Adrenal gland (tissue), 12 donors: ENCODE data around the gene EDNRA. TPM values are rescaled to one million over a fixed set of nuclear protein-coding genes. Genes with fewer than 3 reads are reported as not detected.

Source experiments
- DNase-seq, 7 donors: peaks; one replicate each; pipeline ENCODE4 v3.0.0-alpha.2; 2019 to 2020
- H3K27ac ChIP-seq, 5 donors: fragments of 200-600 bp; sonication (generic) in 4 of 5; 1 replicate in 3 of 5; 2 replicates in 2 of 5; pipeline versions ENCODE4 v1.5.1 to v1.8.0; 2016 to 2020; ENCODE audit warnings: mild to moderate bottlenecking in 1 of 5
- H3K27me3 ChIP-seq: fragments of 200-600 bp; 2 replicates; pipeline ENCODE4 v1.8.0; 2021
- H3K36me3 ChIP-seq, 2 donors: fragments of 200-600 bp; replicated peaks in 1 of 2; 1 replicate in 1 of 2; 2 replicates in 1 of 2; pipeline versions ENCODE4 v1.5.1 to v1.8.0; 2018 to 2022
- H3K4me1 ChIP-seq, 2 donors: fragments of 200-600 bp; replicated peaks in 1 of 2; 1 replicate in 1 of 2; 2 replicates in 1 of 2; pipeline versions ENCODE4 v1.5.1 to v1.8.0; 2018 to 2021
- H3K4me3 ChIP-seq, 4 donors: fragments of 200-600 bp; sonication (generic) in 3 of 4; one replicate each; pipeline ENCODE4 v1.5.1; 2016 to 2018
- H3K9me3 ChIP-seq, 3 donors: fragments of 200-600 bp; sonication (generic) in 1 of 3; replicated peaks in 1 of 3; 1 replicate in 2 of 3; 2 replicates in 1 of 3; pipeline versions ENCODE4 v1.5.1 to v1.8.0; 2016 to 2021
- CTCF ChIP-seq, 6 experiments: fragments of 450-650 bp in 4 of 6; fragments of 200-600 bp in 2 of 6; sonication (generic) in 1 of 6; IDR thresholded peaks; 1 replicate in 5 of 6; 2 replicates in 1 of 6; pipeline versions ENCODE4 v1.5.1 to v1.8.0; 2016 to 2021; ENCODE audit warnings: antibody characterized with exemption in 6 of 6, mild to moderate bottlenecking in 2 of 6, moderate library complexity in 1 of 6
- POLR2A ChIP-seq, 2 donors: fragments of 450-650 bp; IDR thresholded peaks; one replicate each; pipeline ENCODE4 v1.6.1; 2017; ENCODE audit warnings: antibody characterized with exemption in 2 of 2, mild to moderate bottlenecking in 2 of 2, moderate library complexity in 1 of 2
- WGBS, 4 donors: extraction: QIAGEN DNeasy Blood & Tissue Kit in 2 of 4; methylation state at CpG; one replicate each; pipeline versions ENCODE4 v1.1.5 to v1.1.7; 2013 to 2017; 5-methylcytosine and 5-hydroxymethylcytosine counted together
- intact Hi-C, 2 donors: fragments of 100-400 bp; cut with DNase I; formaldehyde crosslinking; loops; one replicate each; pipeline versions ENCODE4 v1.14.1 to v1.15.0; 2022 to 2023
- polyA plus RNA-seq, 3 donors: library from polyadenylated mRNA; stranded (reverse); fragments of 200-250 nt in 2 of 3; fragments of 350-450 nt in 1 of 3; fragmentation: Illumina TruSeq in 1 of 3; extraction: RNeasy Lipid Tissue Mini Kit (QIAGEN cat#74804) in 1 of 3; gene quantifications; one replicate each; pipeline ENCODE4 v1.2.3, GENCODE V29; 2013 to 2014
- total RNA-seq, 9 donors: library from RNA; depleted of rRNA in 4 of 9; stranded (reverse); fragments of >200 nt in 4 of 9; fragments of 120-200 nt in 1 of 9; fragmentation: NEBNext Ultra II Directional in 1 of 9; extraction: Animal tissue kit (Norgen Biotek cat#: 25700) in 1 of 9; gene quantifications; one replicate each; pipeline versions ENCODE4 v1.1.0 to v1.2.4, GENCODE V29; 2013 to 2023
- donor health status: healthy with polysubstance abuse.
- donor health status: Bipolar disorder and iron deficiency.
- donor health status: DM: yes; HTN: yes; CAD: no.
- donor health status: DM: no; HTN: no; CAD: no.
- donor health status: DM: no; HTN: no; CAD: no.
- donor health status: DM: yes; HTN: yes; CAD: no.

EDNRA gene
- total and polyA plus RNA-seq, 12 donors = 1.6 to 9.7 (median 4.5) TPM

GRCh38 chr4:147566762-147567161 lies 85.9 kb downstream of the EDNRA start:
- intact Hi-C loops = no loop called here
- no peak overlapping the region for H3K4me3 ChIP-seq
- no peaks in the 10 kb centered on the region for H3K4me1 ChIP-seq
- TF ChIP-seq CTCF (IDR thresholded peaks at IDR 0.05) (no peak), POLR2A (IDR thresholded peaks at IDR 0.05) (no peak)
- no peaks in the 10 kb centered on the region for H3K27me3 ChIP-seq
- no peaks in the 10 kb centered on the region for H3K9me3 ChIP-seq
- DNase-seq = no peak
- no peaks in the 10 kb centered on the region for H3K36me3 ChIP-seq
- H3K27ac ChIP-seq = no peak overlapping the region

GRCh38 chr4:147567276-147567675 lies 86.4 kb downstream of the EDNRA start:
- DNase-seq = no peak
- no peak overlapping the region for H3K4me3 ChIP-seq
- no peak overlapping the region for H3K27ac ChIP-seq
- 85 to 97% (median 90%) methylated on average over 1 of the region's 1 CpG for WGBS, 4 donors
- no peaks in the 10 kb centered on the region for H3K9me3 ChIP-seq
- no peaks in the 10 kb centered on the region for H3K36me3 ChIP-seq
- TF ChIP-seq POLR2A (IDR thresholded peaks at IDR 0.05) (no peak), CTCF (IDR thresholded peaks at IDR 0.05) (no peak)
- no peaks in the 10 kb centered on the region for H3K27me3 ChIP-seq
- no peaks in the 10 kb centered on the region for H3K4me1 ChIP-seq
- intact Hi-C loops = no loop called here

- TF ChIP-seq CTCF (IDR thresholded peaks at IDR 0.05) = no peak
- TF ChIP-seq POLR2A (IDR thresholded peaks at IDR 0.05) = no peak
- Histone ChIP-seq H3K36me3 (no peaks in the 10 kb centered on the region), H3K27ac (no peak overlapping the region), H3K4me1 (no peaks in the 10 kb centered on the region), H3K9me3 (no peaks in the 10 kb centered on the region), H3K27me3 (no peaks in the 10 kb centered on the region), H3K4me3 (no peak overlapping the region)
- intact Hi-C loops = no loop called here
- DNase-seq = no peak
- WGBS, 4 donors = 48 to 63% (median 56%) methylated on average over 4 of the region's 4 CpGs
These were observed 89.7 kb downstream of the EDNRA start for GRCh38 chr4:147570616-147571015.

- no peaks in the 10 kb centered on the region for H3K4me1 ChIP-seq
- intact Hi-C loops = no loop called here
- no peak for TF ChIP-seq CTCF (IDR thresholded peaks at IDR 0.05)
- no peak for TF ChIP-seq POLR2A (IDR thresholded peaks at IDR 0.05)
- no peak overlapping the region for H3K27ac ChIP-seq
- no peak overlapping the region for H3K4me3 ChIP-seq
- no peaks in the 10 kb centered on the region for H3K36me3 ChIP-seq
- WGBS, 4 donors = 67 to 77% (median 74%) methylated on average over 5 of the region's 5 CpGs
- H3K9me3 ChIP-seq = no peaks in the 10 kb centered on the region
- no peak for DNase-seq
- no peaks in the 10 kb centered on the region for H3K27me3 ChIP-seq
These were observed 90.3 kb downstream of the EDNRA start for GRCh38 chr4:147571036-147571770.
